Endothelial cell of hepatic sinusoid (primary cell): ENCODE measurements around the gene CDH8.
"Not testable (repeated sequence)": the region's sequence is repeated elsewhere in the genome, so short reads cannot be mapped to it uniquely, and the experiment has no call there.

Experiments
- in situ Hi-C: cut with HindIII; loops from 2 replicates; pipeline ENCODE4 v1.10.0; 2017; ENCODE audit warnings: low sequenced_read_pairs

CDH8 gene

DNA sequence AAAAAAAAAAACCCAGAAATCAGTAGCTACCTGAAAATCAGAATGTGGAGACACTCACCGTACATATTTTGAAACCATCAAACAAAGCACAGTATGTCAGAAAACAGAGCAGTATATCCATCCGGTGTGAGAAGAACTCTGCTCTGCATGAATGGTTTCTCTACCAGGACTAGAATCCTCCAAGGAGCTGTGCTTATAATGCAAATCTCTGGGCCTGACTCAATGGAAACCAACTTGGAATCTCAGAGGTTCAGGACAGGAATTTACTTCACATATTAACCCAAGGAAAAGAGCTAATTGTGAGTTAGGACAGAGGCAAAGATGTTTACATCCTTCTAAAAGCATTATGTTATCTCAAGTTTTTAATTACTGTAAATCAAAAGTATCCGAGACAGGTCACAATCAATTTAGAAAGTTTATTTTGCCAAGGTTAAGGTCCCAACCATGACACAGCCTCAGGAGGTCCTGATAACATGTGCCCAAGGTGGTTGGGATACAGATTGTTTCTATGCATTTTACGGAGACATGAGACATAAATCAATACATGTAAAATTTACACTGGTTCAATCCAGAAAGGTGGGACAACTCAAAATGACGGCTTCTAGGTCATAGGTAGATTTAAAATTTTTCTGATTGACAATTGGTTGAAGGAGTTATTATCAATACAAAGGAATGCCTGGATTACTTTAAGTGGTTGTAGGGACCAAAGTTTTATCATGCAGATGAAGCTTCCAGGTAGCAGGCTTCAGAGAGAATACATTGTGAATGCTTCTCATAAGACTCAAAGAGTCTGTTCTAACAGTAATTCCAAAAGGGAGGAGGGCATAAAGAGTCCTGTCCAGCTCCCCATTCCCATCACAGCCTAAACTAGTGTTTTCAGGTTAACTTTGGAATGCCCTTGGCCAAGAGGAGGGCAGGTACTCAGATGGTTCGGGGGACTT, 164.1 kb downstream of the CDH8 start:
- in situ Hi-C loops = no loop called here

- in situ Hi-C loops = no loop called here
Measured at GRCh38 chr16:61862221-61863155, 173.8 kb downstream of the CDH8 start.

GRCh38 chr16:61858988-61859387, 177.2 kb downstream of the CDH8 start:
- in situ Hi-C loops = no loop called here

DNA sequence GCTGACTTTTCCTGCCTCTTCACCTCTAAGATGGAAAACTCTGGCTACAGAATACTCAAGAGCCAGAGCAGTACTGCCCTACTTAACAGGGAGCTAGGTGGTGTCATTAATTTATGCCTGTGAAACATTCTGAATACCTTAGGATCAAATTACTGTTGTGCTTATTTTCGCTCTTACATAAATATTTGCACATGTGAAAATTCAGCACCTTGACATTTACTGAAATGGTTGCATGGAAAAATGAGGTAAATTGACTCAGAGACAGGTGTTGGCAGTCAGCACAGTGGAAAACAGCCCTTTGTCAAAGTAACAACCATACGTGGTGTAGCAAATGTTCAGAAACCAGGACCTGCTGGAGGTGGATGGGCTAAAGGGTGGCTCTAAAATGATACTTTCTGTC, 193.6 kb downstream of the CDH8 start:
- in situ Hi-C loops = no loop called here

GRCh38 chr16:61836804-61837393, 199.3 kb downstream of the CDH8 start:
- in situ Hi-C loops = no loop called here

GRCh38 chr16:61834082-61834481, 202.2 kb downstream of the CDH8 start:
- in situ Hi-C loops = no loop called here

DNA sequence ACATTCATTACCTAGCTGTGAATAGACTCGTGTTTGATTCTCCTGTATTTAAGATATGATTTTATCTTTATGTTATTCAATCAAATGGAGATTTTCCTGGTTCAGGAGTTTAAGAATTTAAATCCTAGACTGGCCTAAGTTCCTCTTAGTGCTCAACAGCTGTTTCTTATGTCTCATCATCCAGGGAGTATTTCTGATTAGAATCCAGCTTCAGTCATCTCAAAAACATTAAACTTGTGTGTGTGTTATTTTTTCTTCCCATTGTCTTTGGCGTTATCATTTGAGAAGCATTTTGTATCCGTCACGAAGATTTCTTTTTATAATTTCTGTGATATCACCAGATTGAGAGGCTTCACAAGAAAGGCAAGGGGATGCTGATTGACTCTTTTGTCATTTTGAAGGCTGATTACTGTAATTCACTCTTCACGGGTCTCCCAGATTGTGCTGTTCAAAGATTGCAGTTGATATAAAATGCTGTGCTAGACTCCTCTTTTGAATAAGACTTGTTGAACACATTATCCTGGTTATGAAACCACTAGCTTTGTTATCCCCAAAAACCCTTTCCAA, 204.8 kb downstream of the CDH8 start:
- in situ Hi-C loops = no loop called here

GRCh38 chr16:61829631-61830030, 206.6 kb downstream of the CDH8 start:
- in situ Hi-C loops = no loop called here

- in situ Hi-C loops = no loop called here
Measured at GRCh38 chr16:61823326-61823725, 212.9 kb downstream of the CDH8 start.

GRCh38 chr16:61820820-61821219, 215.4 kb downstream of the CDH8 start:
- in situ Hi-C loops = no loop called here

GRCh38 chr16:61820398-61820797, 215.8 kb downstream of the CDH8 start:
- in situ Hi-C loops = no loop called here

DNA sequence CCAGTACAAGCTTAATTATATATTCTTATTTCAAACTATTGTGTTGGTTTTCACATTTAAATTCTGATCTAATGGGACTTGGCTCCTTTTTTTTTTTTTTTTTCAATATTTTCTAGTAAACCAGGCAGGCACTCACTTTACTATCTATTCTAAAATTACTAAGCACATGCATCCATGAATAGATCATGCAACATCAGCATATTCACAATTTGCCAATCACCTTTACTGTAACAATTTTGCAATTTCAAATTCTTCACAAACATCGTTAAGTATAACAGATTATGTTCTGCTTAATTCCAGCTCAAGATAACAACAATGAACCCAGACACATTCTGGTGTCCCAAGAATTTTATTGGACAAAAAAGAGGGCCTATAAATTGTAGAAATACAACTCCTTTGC, 217.4 kb downstream of the CDH8 start:
- in situ Hi-C loops = loop anchor here (5.0 kb wide), 1 partner anchor 97 kb away; no protein-coding TSS in a partner anchor

DNA sequence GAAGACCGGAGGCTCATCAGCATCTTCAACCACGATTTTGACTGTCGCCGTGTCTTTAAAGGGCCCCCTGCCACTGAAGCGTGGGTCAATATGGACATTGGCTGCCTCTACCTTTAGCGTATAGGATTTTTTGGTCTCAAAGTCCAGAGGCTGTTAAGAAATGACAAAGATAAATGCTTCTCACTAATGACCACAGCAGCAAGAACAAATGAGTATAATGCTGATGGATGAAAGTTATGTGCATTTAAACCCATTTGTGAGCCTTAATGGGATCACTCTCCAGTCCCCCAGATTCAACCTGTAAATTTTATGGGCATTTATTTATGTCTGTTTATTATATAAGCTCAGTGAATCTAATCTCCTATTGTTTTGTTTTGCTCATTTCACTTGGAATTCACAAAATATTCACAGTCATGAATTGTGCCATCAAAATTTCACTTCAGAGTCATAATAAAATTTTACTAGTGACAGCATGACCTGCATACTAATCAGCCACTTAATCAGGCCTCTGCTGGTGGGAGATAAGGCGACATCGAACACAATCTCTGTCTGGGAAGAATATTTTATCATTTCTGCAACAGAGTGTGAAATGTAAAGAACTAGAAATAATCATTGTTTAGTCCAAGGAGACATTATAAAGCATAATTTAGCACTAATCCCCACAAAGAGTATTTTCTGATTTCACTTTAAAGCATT, 218.5 kb downstream of the CDH8 start:
- in situ Hi-C loops = loop anchor here (5.0 kb wide), 1 partner anchor 95 kb away; no protein-coding TSS in a partner anchor

DNA sequence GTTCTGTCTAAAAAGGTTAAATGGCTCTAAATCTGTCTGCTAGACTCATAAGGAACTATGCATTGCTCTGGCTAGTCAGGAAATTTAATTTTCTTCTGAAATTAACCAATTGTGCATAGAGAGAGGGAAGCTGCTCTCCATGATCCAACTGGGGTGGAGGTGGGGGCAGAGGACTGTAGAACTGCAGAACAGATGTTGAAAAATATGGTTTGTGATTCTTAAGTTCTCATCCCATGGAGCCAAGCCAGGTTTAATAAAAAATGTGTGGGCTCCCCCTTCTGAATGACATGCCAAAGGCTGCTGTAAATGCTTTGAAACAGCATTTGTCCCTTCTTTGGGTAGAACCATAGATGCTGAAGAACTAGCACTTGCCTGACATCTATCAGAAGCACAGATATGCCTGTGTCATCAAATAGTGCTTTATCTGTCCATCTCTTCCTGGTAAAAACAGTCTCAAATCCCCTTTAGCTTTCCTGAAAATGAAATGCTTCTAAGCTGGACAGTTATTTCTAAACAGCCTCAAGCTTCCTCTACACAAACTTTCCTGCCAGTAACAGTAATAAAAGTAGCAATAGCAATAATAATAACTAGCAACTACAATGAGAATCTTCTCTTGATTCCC, 221.4 kb downstream of the CDH8 start:
- in situ Hi-C loops = loop anchor here (5.0 kb wide), 1 partner anchor 93 kb away; no protein-coding TSS in a partner anchor

DNA sequence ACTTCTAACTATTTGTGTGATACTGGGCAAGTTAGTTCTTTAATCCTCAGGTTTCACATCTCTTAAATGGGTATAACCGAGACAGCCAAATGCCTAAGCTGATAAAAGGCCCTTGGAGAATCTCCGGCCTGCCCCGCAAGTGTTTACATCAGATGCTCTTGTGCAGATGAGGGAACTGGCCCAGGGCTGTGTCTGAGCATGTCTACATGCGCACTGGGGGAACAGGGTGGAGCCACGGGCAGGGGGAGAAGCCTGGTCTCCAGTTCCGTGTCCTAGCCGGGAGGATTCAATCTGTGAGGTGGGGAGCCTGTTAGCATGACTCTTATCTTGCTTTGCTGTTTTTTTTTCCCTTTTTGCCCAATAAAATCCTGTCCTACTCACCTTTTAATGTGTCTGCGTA, 222.9 kb downstream of the CDH8 start:
- in situ Hi-C loops = no loop called here

- in situ Hi-C loops = no loop called here
Measured at GRCh38 chr16:61812251-61812650, 224.0 kb downstream of the CDH8 start.

- in situ Hi-C loops = no loop called here
Measured at GRCh38 chr16:61807551-61807950, 228.7 kb downstream of the CDH8 start.

GRCh38 chr16:61801217-61801616, 235.0 kb downstream of the CDH8 start:
- in situ Hi-C loops = not testable (repeated sequence)

GRCh38 chr16:61798741-61799140, 237.5 kb downstream of the CDH8 start:
- in situ Hi-C loops = no loop called here
